GM19438 (cell line): ENCODE results near the gene SNRPA.
"Not testable (repeated sequence)": the region's sequence is repeated elsewhere in the genome, so short reads cannot be mapped to it uniquely, and the experiment has no call there.

Experiments
- ATAC-seq: cut with Tn5 transposase; IDR thresholded peaks from one replicate; pipeline ENCODE4 v1.9.1; 2021; ENCODE audit warnings: low read depth; ENCODE audit not compliant: unreplicated experiment

SNRPA gene

GRCh38 chr19:40719414-40719894 lies 31.5 kb upstream of the SNRPA start:
- ATAC-seq = no peak

- ATAC-seq = no peak
Measured at GRCh38 chr19:40721140-40721486, 29.9 kb upstream of the SNRPA start.

GRCh38 chr19:40721936-40722661 lies 28.9 kb upstream of the SNRPA start:
- ATAC-seq = no peak

- ATAC-seq = no peak
Measured at GRCh38 chr19:40723661-40724254, 27.2 kb upstream of the SNRPA start.

GRCh38 chr19:40724315-40724714 lies 26.7 kb upstream of the SNRPA start:
- no peak for ATAC-seq

- no peak for ATAC-seq
Measured at GRCh38 chr19:40724855-40725254, 26.1 kb upstream of the SNRPA start.

- no peak for ATAC-seq
Measured at GRCh38 chr19:40726279-40726678, 24.7 kb upstream of the SNRPA start.

- not testable (repeated sequence) for ATAC-seq
Measured at GRCh38 chr19:40730065-40730464, 20.9 kb upstream of the SNRPA start.

- ATAC-seq = not testable (repeated sequence)
Measured at GRCh38 chr19:40732304-40732703, 18.7 kb upstream of the SNRPA start.

- no peak for ATAC-seq
Measured at GRCh38 chr19:40733149-40733548, 17.9 kb upstream of the SNRPA start.

GRCh38 chr19:40735013-40735771 lies 15.8 kb upstream of the SNRPA start:
- ATAC-seq = no peak

- no peak for ATAC-seq
Measured at GRCh38 chr19:40736661-40737060, 14.3 kb upstream of the SNRPA start.

- no peak for ATAC-seq
Measured at GRCh38 chr19:40737102-40737644, 13.8 kb upstream of the SNRPA start.

- ATAC-seq = no peak
Measured at GRCh38 chr19:40739030-40739839, 11.8 kb upstream of the SNRPA start.

- ATAC-seq = no peak
Measured at GRCh38 chr19:40739871-40740703, 10.9 kb upstream of the SNRPA start.

- no peak for ATAC-seq
Measured at GRCh38 chr19:40740747-40741146, 10.3 kb upstream of the SNRPA start.

GRCh38 chr19:40741527-40742390 lies 9.2 kb upstream of the SNRPA start:
- no peak for ATAC-seq

GRCh38 chr19:40742477-40742876 lies 8.5 kb upstream of the SNRPA start:
- no peak for ATAC-seq

- no peak for ATAC-seq
Measured at GRCh38 chr19:40742886-40743285, 8.1 kb upstream of the SNRPA start.
